Kidney (tissue), 22 donors: ENCODE data around the gene ACTR1B. TPM values are rescaled to one million over a fixed set of nuclear protein-coding genes. Genes with fewer than 3 reads are reported as not detected.
A peak's percentile ranks its signal among the peaks of the same experiment; 100 is the strongest.
"Not testable (repeated sequence)": the region's sequence is repeated elsewhere in the genome, so short reads cannot be mapped to it uniquely, and the experiment has no call there.

Experiments used
- DNase-seq, 5 donors: peaks; one replicate each; pipeline ENCODE4 v3.0.0-alpha.2; 2013 to 2020
- FAIRE-seq: peaks from 2 replicates; lab custom pipeline; 2012; peaks lifted over from hg19 to GRCh38; lab: Jason Lieb, UNC
- H3K27ac ChIP-seq, 2 donors: one replicate each; pipeline ENCODE4 v1.7.0; 2013; ENCODE audit warnings: low read depth in 2 of 2, low read length in 2 of 2, inconsistent platforms in 1 of 2
- H3K27me3 ChIP-seq: one replicate; pipeline ENCODE4 v1.7.1; 2013; ENCODE audit warnings: low read length, inconsistent platforms; ENCODE audit not compliant: control insufficient read depth, insufficient read depth
- H3K36me3 ChIP-seq, 3 donors: one replicate each; pipeline versions ENCODE4 v1.7.0 to v1.7.1; 2013; ENCODE audit warnings: low read length in 3 of 3, control low read depth in 1 of 3, inconsistent platforms in 1 of 3; ENCODE audit not compliant: insufficient read depth in 3 of 3, control insufficient read depth in 2 of 3
- H3K4me1 ChIP-seq, 3 donors: one replicate each; pipeline versions ENCODE4 v1.7.0 to v1.7.1; 2013; ENCODE audit warnings: low read length in 3 of 3, inconsistent platforms in 1 of 3, low read depth in 1 of 3; ENCODE audit not compliant: control insufficient read depth in 2 of 3, insufficient read depth in 2 of 3
- H3K4me3 ChIP-seq, 3 donors: one replicate each; pipeline versions ENCODE4 v1.7.0 to v1.8.1; 2013; ENCODE audit warnings: low read length in 3 of 3, control low read depth in 1 of 3, inconsistent platforms in 1 of 3
- H3K9ac ChIP-seq, 3 donors: one replicate each; pipeline versions ENCODE4 v1.7.0 to v1.7.1; 2013; ENCODE audit warnings: low read length in 3 of 3, control low read depth in 1 of 3, inconsistent platforms in 1 of 3
- H3K9me3 ChIP-seq, 3 donors: one replicate each; pipeline versions ENCODE4 v1.7.0 to v1.7.1; 2013; ENCODE audit warnings: low read length in 3 of 3, control low read depth in 1 of 3, inconsistent platforms in 1 of 3; ENCODE audit not compliant: control insufficient read depth in 2 of 3, insufficient read depth in 1 of 3
- CTCF ChIP-seq: IDR thresholded peaks from 3 replicates; pipeline ENCODE4 v1.5.1; 2012; ENCODE audit warnings: mild to moderate bottlenecking, moderate library complexity, borderline replicate concordance; ENCODE audit not compliant: insufficient read depth; ENCODE audit errors: extremely low read depth
- intact Hi-C: fragments of 100-400 bp; cut with DNase I; formaldehyde crosslinking; loops from one replicate; pipeline ENCODE4 v1.11.1; 2022
- long read RNA-seq, 10 donors: library from polyadenylated mRNA in 1 of 10; unstranded in 1 of 10; transcript quantifications; one replicate each; pipeline ENCODE4 v2.0.0 and lab custom pipeline, GENCODE V29; 2021 to 2026
- polyA plus RNA-seq: library from polyadenylated mRNA; stranded (reverse); fragments of 350-450 nt; fragmentation: Illumina TruSeq; extraction: RNeasy Lipid Tissue Mini Kit (QIAGEN cat#74804); gene quantifications from one replicate; pipeline ENCODE4 v1.2.3, GENCODE V29; 2014; ENCODE audit warnings: low read depth, low replicate concordance; ENCODE audit not compliant: insufficient read depth
- total RNA-seq: library from RNA; stranded (reverse); fragmentation: NEBNext Ultra II Directional; extraction: Animal tissue kit (Norgen Biotek cat#: 25700); gene quantifications from one replicate; pipeline ENCODE4 v1.2.1, GENCODE V29; 2021
- donor health status: control.
- donor health status: control.
- donor health status: control.
- donor health status: control.
- donor health status: control.
- donor health status: DM: yes; HTN: yes; CAD: no.
- donor health status: Normal renal cell carcinoma (clear cell type).

Gene ACTR1B
- total RNA-seq (76.7 TPM), polyA plus RNA-seq (62.4 TPM)
- long read RNA-seq, donor 1, transcript ACTR1B-201 (11 exons, 2,243 nt) = major isoform, 10 of 10 reads
- long read RNA-seq, donor 1, partial matches to known transcripts = 0 of 10 reads
- long read RNA-seq, donor 1, other reads (novel, unspliced or antisense) = 0 of 10 reads
- long read RNA-seq, donor 2, transcript ACTR1B-201 (11 exons, 2,243 nt) = major isoform, 16 of 16 reads
- long read RNA-seq, donor 2, partial matches to known transcripts = 0 of 16 reads
- long read RNA-seq, donor 2, other reads (novel, unspliced or antisense) = 0 of 16 reads
- long read RNA-seq, donor 3, transcript ACTR1B-201 (11 exons, 2,243 nt) = major isoform, 22 of 47 reads
- long read RNA-seq, donor 3, partial matches to known transcripts = 25 of 47 reads
- long read RNA-seq, donor 3, other reads (novel, unspliced or antisense) = 0 of 47 reads
- long read RNA-seq, donor 4, transcript ACTR1B-201 (11 exons, 2,243 nt) = major isoform, 11 of 18 reads
- long read RNA-seq, donor 4, partial matches to known transcripts = 7 of 18 reads
- long read RNA-seq, donor 4, other reads (novel, unspliced or antisense) = 0 of 18 reads
- long read RNA-seq, donor 5, partial matches to known transcripts = 0 of 1 reads
- long read RNA-seq, donor 5, other reads (novel, unspliced or antisense) = 0 of 1 reads
- long read RNA-seq, donor 6, partial matches to known transcripts = 0 of 3 reads
- long read RNA-seq, donor 6, other reads (novel, unspliced or antisense) = 0 of 3 reads
- long read RNA-seq, donor 7, transcript ACTR1B-201 (11 exons, 2,243 nt) = major isoform, 22 of 50 reads
- long read RNA-seq, donor 7, partial matches to known transcripts = 21 of 50 reads
- long read RNA-seq, donor 7, other reads (novel, unspliced or antisense) = 7 of 50 reads
- long read RNA-seq, donor 8, transcript ACTR1B-201 (11 exons, 2,243 nt) = major isoform, 12 of 28 reads
- long read RNA-seq, donor 8, partial matches to known transcripts = 16 of 28 reads
- long read RNA-seq, donor 8, other reads (novel, unspliced or antisense) = 0 of 28 reads
- long read RNA-seq, donor 9, transcript ACTR1B-201 (11 exons, 2,243 nt) = major isoform, 13 of 20 reads
- long read RNA-seq, donor 9, partial matches to known transcripts = 7 of 20 reads
- long read RNA-seq, donor 9, other reads (novel, unspliced or antisense) = 0 of 20 reads
- long read RNA-seq, donor 10, transcript ACTR1B-201 (11 exons, 2,243 nt) = major isoform, 9 of 9 reads
- long read RNA-seq, donor 10, partial matches to known transcripts = 0 of 9 reads
- long read RNA-seq, donor 10, other reads (novel, unspliced or antisense) = 0 of 9 reads

GRCh38 chr2:97663962-97664635, at the start of gene ACTR1B:
ACTR1B (minus strand) TSS chr2:97664044; CDS start chr2:97663890, 154 bp downstream.
- H3K27ac ChIP-seq = peak within 1 kb of the TSS; percentile 92 to 93
- intact Hi-C loops = no loop called here
- peak; percentile 35 for TF ChIP-seq CTCF
- peak; percentile 54 for FAIRE-seq
- H3K9ac ChIP-seq = peak within 1 kb of the TSS; percentile 72 to 98 (median 76)
- peak within 1 kb of the TSS; percentile 81 to 87 (median 82) for H3K4me3 ChIP-seq
- H3K27me3 ChIP-seq = no peaks in the 10 kb centered on the region
- peak; percentile 99 for DNase-seq
- H3K36me3 ChIP-seq = peaks cover 0 to 5% (median 0%) of the 10 kb centered on the region in 3 donors
- peaks cover 0 to 18% (median 6%) of the 10 kb centered on the region in 3 donors for H3K4me1 ChIP-seq
- no peaks in the 10 kb centered on the region for H3K9me3 ChIP-seq

- intact Hi-C loops = no loop called here
- FAIRE-seq (no peak), DNase-seq (peak in 1 of 5 donors; percentile 62)
- no peaks in the 10 kb centered on the region for H3K36me3 ChIP-seq
- no peak overlapping the region for H3K4me3 ChIP-seq
- no peak overlapping the region for H3K9ac ChIP-seq
- H3K4me1 ChIP-seq = peaks cover 0 to 2% (median 0%) of the 10 kb centered on the region in 3 donors
- H3K9me3 ChIP-seq = no peaks in the 10 kb centered on the region
- no peak for TF ChIP-seq CTCF
- H3K27ac ChIP-seq = no peak overlapping the region
- no peaks in the 10 kb centered on the region for H3K27me3 ChIP-seq
Observed at GRCh38 chr2:97712693-97713295, 49.0 kb upstream of the ACTR1B start.

GRCh38 chr2:97712175-97712574, 48.3 kb upstream of the ACTR1B start:
- H3K4me3 ChIP-seq, H3K4me1 ChIP-seq, H3K27me3 ChIP-seq, H3K36me3 ChIP-seq, intact Hi-C loops, H3K9ac ChIP-seq, FAIRE-seq, H3K9me3 ChIP-seq, H3K27ac ChIP-seq: not testable (repeated sequence)
- peak in 1 of 5 donors; percentile 10 for DNase-seq
